M059J (cell line): Measurements from ENCODE around the gene MMP15. TPM values are rescaled to one million over a fixed set of nuclear protein-coding genes. Genes with fewer than 3 reads are reported as not detected.

ENCODE experiments used
- DNase-seq: peaks from one replicate; pipeline ENCODE4 v3.0.0-alpha.2; 2012; ENCODE audit warnings: low read depth
- total RNA-seq: library from RNA; depleted of rRNA; stranded (reverse); fragments of >200 nt; shearing (Covaris generic); gene quantifications from 2 replicates; pipeline ENCODE4 v1.2.3, GENCODE V29; 2014

Gene MMP15
- total RNA-seq, 1 experiment from 2014 or later = 3.1 TPM

GRCh38 chr16:57996406-57997175, 29.0 kb upstream of the MMP15 start:
- no peak for DNase-seq

- DNase-seq = no peak
These were observed 28.4 kb upstream of the MMP15 start for GRCh38 chr16:57997176-57997527.

- DNase-seq = no peak
These were observed 27.9 kb upstream of the MMP15 start for GRCh38 chr16:57997528-57998265.

GRCh38 chr16:57998486-57998885, 27.1 kb upstream of the MMP15 start:
- peak; percentile 25 for DNase-seq

- no peak for DNase-seq
These were observed 26.6 kb upstream of the MMP15 start for GRCh38 chr16:57998992-57999365.

- peak; percentile 41 for DNase-seq
These were observed 26.1 kb upstream of the MMP15 start for GRCh38 chr16:57999366-57999970.

GRCh38 chr16:57999971-58000705, 25.4 kb upstream of the MMP15 start, which contains the start of gene ZNF319:
ZNF319 (minus strand) TSS chr16:58000672; CDS start chr16:57998265, 2,407 bp downstream.
- peak; percentile 20 for DNase-seq

- DNase-seq = peak; percentile 88
These were observed 24.6 kb upstream of the MMP15 start, which contains the start of gene USB1 for GRCh38 chr16:58000706-58001676. USB1 (plus strand) TSS chr16:58001407; CDS start chr16:58001484, 77 bp downstream.

- no peak for DNase-seq
These were observed 23.7 kb upstream of the MMP15 start for GRCh38 chr16:58001781-58002415.

GRCh38 chr16:58002416-58002800, 23.1 kb upstream of the MMP15 start:
- DNase-seq = no peak

GRCh38 chr16:58002936-58003335, 22.6 kb upstream of the MMP15 start:
- DNase-seq = no peak

- peak; percentile 82 for DNase-seq
These were observed 20.8 kb upstream of the MMP15 start for GRCh38 chr16:58004736-58005135.

- no peak for DNase-seq
These were observed 15.6 kb upstream of the MMP15 start for GRCh38 chr16:58009856-58010416.

- no peak for DNase-seq
These were observed 14.7 kb upstream of the MMP15 start for GRCh38 chr16:58010886-58011285.

- peak; percentile 82 for DNase-seq
These were observed 13.9 kb upstream of the MMP15 start for GRCh38 chr16:58011652-58012051.

- DNase-seq = no peak
These were observed 13.1 kb upstream of the MMP15 start for GRCh38 chr16:58012481-58012880.

GRCh38 chr16:58013201-58013956, 12.2 kb upstream of the MMP15 start:
- DNase-seq = no peak

GRCh38 chr16:58016840-58017446, 8.6 kb upstream of the MMP15 start:
- DNase-seq = no peak

- no peak for DNase-seq
These were observed 6.8 kb upstream of the MMP15 start for GRCh38 chr16:58018803-58019202.
